ENCODE data around the gene KBTBD8.

The KBTBD8 gene

DNA sequence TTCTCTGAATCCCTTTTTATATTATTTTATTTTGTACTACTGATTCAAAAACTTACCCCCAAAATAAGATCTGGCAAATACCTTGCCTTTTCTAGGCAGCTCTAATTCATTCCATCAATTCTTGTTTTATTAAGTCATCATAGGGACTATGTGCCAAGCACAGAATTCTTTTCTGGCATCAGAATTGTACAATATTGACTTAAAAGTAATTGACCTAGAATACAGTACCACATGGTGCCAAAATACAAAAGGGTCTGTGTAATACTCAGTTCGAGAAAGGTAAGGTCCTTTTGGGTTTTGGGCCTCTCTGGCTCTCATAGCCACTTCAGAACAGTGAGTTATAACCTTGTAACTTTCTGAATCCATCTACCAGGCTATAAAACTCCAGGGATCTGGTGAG, 46.2 kb downstream of the KBTBD8 start:
- DNase-seq, result no peak

DNA sequence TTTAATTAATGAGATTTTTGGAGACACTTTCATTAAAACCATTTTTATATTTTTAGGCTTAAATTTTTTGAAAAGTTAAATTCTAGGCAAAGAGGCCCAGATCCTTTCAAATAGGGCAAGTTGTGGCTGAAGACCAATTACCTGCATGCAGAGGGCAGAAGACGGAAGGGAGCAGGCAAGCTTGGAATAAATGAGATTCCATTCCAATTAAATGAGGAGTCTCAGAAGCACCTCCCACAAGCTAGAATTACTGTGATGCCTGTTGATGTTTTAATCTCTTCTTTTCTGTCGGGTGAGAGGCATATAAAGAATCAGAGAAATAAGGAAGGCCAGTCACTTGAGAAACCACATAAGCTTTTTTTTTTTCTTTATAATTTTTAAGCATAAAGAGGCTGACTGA, 46.8 kb downstream of the KBTBD8 start:
- no peak for DNase-seq

DNA sequence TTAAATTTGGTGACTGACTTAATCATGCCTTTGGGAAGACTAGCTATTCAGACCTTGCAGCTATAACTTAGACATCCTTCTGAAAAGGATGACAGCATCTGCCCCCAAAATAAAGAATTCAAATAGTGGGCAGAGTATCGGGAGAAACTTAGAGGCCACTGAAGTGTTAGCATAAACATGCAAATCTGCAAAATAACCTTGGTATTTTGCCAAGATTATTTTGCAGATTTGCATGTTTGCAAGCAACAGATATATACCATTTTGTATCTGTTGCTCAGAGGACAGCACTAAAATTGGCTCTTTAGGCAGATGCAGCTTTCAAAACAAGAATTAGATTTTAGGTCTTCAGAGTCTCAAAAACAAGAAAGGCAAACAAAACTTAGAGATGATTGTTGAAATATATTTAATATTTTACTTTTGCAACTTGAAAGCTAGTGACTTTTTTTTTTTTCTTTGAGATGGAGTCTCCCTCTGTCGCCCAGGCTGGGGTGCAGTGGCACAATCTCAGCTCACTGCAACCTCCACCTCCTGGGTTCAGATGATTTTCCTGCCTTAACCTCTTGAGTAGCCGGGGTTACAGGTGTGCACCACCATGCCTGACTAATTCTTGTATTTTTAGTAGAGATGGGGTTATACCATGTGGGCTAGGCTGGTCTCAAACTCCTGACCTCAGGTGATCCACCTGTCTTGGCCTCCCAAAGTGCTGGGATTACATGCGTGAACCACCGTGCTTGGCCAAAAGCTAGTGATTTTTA, 47.8 kb downstream of the KBTBD8 start:
- no peak for DNase-seq

DNA sequence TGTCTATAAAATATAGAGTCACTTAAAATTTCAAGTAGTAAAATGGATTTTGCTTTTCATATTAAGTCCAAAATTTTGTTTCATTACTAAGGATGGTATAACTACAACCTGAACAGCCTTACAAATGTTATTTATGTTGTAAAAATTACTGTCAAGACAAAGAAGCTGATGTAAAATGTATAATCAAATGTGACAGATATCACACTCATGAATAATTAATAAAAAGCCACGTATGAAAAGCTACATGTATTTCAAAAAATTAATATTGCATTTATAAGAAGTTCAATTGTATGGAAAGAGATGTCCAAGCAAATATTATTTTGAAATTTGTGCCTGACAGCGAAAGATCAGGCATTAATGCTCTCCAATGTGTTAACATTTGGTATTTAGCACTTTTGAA, 48.9 kb downstream of the KBTBD8 start:
- DNase-seq, result no peak

DNA sequence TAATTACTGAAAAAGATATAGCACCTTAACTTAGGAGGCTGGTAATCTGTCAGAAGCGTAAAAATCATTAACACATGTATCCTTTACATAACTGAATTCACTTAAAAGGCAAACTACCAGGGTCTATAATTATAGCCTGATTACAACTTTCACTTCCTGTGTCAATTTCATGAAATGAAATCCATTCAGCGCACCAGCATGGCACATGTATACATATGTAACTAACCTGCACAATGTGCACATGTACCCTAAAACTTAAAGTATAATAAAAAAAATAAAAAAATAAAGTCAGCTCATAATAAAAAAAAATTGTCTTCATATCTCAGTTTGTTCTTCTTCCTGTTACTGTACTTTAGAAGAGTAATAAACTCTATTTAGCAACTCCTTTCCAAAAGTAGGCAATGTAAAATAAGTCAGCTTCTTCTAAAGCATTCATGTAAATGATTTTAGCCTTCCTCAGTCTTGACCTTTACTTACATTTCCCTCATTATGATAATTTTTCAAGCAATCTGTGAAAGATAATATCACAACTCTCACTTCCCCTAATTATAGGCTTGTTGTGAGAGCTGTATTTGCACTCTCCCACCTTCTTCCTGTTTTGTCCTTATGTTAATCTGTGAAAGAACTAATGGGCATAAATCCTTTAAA, 50.1 kb downstream of the KBTBD8 start:
- no peak for DNase-seq

DNA sequence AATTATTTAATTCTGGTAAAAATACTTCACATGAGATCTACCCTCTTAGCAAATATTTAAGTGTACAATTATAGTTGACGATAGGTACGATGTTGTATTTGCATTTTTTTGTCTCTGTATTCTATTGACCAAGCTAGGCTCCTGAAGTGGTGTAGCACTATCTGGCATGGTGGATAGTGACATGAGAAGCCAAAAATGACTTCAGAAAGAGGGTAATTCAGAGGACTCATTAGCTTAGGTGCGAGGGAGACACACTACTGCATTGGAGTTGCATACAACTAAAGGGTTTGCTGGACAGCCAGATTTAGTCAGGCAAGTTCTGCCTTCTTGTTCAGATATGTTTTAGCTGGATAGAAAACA, 50.6 kb downstream of the KBTBD8 start:
- no peak for DNase-seq

DNA sequence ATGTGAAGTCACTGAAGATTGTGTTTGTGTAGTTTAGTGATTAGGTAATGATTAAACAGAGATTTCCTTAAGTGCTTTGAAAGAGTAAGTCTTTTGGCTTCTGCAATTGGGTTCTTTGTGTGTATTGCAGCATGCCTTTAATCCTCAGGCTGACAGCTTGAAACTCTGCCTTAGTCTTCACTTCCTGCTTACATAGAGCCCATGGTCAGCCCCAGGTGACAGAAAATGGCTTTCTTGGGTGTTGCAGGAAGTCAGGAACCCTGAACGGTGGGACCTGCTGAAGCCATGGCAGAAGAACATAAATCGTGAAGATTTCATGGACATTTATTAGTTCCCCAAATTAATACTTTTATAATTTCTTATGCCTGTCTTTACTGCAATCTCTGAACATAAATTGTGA, 61.3 kb downstream of the KBTBD8 start:
- no peak for DNase-seq

Measured in activated CD4-positive, alpha-beta T cell treated with anti-CD3 and anti-CD28 coated beads for 4 hours (primary cell).